CMK (cell line): ENCODE measurements around the gene APOL6.
"Not testable (repeated sequence)": the region's sequence is repeated elsewhere in the genome, so short reads cannot be mapped to it uniquely, and the experiment has no call there.

Experiments
- DNase-seq: peaks from one replicate; pipeline ENCODE4 v3.0.0-alpha.2; 2010; ENCODE audit warnings: low read depth

Gene APOL6

DNA sequence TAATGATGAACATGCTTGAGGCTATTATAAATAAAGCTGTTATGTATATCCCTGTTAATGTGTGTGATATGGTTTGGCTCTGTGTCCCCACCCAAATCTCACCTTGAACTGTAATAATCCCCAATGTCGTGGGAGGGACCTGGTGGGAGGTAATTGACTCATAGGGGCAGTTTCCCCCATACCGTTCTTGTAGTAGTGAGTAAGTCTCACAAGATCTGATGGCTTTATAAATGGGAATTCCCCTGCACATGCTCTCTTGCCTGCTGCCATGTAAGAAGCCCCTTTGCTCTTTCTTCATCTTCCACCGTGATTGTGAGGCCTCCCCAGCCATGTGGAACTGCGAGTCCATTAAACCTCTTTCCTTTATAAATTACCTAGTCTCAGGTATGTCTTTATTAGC is 31.2 kb downstream of the APOL6 start:
- not testable (repeated sequence) for DNase-seq

DNA sequence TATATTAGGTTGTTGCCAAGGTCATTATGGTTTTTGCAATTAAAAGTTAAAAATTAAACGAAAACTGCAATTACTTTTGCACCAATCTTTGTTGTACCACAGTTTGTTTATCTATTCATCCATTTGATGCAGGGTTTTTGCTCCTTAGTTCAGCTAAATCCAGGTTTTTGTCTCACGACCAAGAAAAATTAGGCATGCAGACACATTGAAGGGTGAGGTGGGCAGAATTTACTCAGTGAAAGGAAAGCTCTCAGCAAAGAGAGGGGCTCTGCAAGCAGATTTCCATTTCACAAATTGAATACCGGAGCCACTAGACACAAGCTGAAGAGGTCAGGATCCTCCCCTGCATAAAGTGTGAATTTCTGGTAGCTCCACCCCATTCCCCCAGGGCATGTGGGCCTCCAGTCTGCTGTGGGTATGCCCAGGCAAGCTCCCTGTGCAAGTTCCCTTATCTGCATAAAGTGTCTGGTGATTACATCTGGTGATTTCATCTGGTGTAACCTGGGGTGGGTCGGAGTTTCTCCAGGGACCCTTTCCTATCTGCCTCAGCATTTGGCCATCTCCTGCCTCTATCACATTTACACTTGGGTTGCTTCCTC is 33.3 kb downstream of the APOL6 start:
- DNase-seq: no peak

DNA sequence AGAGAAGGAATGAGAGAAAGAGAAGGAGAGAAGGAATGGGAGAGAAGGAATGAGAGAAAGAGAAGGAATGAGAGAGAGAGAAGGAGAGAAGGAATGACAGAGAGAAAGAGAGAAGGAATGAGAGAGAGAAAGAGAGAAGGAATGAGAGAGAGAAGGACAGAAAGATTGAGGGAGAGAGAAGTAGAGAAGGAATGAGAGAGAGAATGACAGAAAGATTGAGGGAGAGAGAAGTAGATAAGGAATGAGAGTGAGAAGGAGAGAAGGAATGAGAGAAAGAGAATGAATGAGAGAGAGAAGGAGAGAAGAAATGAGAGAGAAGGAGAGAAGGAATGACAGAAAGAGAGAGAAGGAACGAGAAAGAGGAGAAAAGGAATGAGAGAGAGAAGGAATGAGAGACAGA is 35.3 kb downstream of the APOL6 start:
- DNase-seq: no peak

DNA sequence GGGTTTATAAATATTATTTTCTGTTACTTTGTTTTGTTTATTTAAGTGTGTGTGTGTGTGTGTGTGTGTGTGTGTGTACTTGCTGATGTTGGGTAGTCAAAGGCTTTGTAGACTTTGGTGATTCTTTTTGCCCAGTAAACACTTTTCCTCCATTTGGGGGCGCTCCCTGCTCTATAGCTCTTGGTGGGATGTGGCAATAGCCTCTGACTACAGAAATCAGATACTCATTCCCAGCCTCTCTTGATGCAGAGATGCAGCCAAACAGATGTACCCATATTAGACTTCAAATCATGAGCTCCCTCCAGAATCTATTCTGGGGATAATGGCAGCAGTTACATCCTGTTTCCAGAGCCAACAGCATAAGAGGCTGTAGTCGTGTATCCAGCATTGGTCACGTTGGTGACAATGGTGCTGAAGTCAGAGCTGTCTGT is 36.0 kb downstream of the APOL6 start:
- no peak for DNase-seq

DNA sequence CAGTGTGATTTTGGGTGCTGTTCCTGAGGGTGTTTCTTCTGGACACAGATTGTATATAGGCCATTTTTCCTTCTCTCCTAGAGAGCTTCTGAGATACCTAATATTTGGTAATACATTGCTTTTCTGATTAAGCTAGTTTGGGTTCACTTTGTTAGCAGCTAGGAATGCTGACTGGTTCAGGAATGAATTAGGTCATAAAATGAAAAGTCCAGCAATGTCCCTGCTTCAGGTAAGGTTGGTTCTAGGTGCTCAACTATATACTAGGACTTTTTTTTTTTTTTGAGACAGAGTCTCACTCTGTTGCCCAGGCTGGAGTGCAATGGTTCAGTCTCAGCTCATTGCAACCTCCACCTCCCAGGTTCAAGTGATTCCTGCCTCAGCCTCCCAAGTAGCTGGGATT is 36.5 kb downstream of the APOL6 start:
- no peak for DNase-seq

DNA sequence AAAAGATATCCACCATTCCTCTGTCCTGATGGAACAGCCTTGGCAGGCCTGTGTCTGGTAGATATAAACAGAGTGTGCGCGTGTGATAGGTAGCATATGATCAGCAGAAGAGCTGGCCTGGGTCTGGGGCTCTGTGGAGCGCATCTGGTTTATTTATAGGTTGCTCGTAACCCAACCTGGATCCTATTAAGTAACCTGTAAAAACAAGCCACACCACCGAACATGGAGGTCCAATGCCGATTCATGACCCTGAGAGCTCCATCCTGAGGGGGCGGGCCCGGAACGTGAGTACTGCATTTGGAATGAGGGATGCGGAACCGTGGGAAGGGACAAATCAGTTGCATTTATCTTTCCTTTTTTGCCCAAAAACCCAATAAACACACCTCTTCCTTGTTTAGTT is 37.5 kb downstream of the APOL6 start:
- DNase-seq: no peak

DNA sequence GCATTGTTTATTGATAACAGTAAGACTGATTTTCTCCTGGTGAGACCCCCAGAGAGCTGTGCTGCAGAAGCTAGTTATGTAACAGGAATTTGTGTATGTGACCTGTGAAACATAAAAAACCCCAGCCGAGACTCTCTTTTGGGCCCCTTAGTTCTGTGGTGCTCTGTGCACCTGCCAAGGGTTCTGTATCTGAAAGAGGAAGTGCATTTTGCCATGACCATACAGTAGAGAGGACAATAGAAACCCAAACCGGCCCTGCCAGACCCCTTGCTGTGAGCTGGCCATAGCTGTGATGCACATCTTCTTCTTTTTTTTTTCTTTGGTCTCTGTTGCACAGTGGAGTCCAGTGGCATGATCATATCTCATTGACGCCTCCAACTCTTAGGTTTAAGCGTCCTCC is 38.1 kb downstream of the APOL6 start:
- no peak for DNase-seq

DNA sequence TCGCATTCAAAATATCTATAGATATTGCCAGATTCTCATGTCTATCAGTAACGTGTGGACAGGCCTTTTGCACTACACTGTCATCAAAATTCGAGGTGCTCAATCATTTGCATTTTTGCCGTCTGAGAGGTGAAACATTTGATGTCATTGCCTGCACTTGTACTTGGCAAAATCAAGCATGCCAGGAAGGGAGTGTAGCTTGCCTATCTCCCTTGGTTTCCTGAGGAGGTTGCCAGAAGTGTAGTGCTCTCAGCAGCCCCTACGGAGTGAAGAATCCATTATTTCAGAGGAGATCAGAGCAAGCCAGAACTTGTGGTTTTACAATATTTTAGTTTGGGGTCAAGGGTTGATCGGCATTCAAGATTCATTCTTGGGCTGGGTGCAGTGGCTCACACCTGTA is 39.2 kb downstream of the APOL6 start:
- no peak for DNase-seq

DNA sequence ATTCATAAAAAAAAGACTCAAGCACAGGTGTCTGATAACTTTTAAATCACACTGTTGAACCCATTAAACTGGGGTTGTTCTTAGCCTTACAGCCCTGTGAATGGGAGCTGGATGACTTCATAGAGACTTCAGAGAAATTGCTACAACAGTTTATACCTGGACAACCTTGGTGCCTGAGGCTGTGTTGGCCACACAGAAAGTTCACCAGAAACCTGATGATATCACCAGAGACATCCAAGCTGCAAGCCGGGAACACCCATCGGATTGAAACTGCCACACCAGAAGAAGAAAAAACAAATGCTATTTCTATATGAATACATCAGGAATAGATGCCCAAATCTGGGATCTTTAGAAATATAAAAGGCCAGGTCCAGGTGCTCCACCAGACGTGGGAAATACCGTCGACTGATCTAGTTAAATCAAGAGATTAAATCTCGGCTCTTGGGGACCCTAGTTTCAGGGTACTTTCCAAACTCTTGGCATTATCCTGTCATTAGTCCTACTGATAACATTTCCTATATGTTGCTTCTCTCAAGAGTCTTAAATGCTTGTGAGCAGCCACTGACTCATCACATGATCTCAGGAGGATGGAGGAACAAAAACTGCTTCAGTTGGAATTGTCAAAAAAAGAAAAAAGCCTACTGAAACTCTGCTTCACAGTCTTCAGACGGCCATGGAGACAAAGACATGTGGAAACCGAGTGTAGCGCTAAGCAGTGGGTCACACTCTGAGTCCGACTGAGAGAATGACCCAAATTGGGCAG is 40.8 kb downstream of the APOL6 start:
- no peak for DNase-seq

DNA sequence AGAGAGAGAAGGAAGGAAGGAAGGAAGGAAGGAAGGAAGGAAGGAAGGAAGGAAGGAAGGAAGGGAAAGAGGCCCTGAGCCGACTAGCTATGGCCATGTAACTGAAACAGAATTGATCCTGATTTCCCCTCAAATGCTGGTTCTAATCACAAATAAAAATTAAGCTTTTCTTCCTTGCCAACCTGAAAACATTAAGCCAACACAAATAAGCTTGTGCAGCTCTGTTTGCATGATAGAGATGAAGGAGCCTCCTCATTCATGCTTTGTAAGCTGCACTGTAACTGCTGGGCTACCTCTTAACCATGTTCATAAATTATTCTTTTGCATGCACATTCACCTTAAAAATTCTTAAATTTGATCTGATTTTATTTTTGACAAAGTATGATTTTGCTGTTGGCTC is 41.8 kb downstream of the APOL6 start:
- no peak for DNase-seq

DNA sequence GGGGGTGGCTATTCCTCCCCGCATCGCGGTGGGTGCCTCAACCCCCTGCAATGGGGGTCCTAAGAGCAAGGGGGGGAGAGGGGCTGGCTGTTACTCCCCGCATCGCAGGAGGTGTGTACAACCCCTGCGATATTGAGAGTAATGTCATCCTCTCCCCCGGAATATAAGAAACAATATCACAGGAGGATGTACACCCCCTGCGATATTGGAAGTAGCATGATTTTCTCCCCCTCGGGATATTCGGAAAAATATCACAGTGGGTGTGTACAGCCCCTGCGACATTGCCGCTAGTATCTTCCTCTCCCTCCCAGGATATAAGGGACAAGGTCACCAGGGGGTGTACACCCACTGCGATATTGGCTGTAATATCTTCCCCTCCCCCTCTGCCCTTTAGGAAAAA is 47.0 kb downstream of the APOL6 start:
- DNase-seq: no peak

DNA sequence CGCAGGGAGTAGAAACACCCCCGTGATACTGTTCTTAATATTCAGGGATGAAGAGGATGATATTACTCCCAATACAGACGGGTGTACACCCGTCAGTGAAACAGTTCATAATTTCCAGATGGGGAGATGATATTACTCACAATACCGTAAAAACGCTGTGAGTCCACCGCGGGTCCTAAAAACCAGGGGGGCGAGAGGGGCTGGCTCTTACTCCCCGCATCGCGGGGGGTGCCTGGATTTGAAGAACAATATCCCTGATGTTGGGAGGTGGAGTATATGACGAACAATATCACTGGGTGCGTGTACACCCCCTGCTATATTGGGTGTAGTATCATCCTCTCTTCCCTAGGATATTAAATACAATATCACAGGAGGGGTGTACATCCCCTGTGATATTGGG is 48.9 kb downstream of the APOL6 start:
- DNase-seq: no peak

DNA sequence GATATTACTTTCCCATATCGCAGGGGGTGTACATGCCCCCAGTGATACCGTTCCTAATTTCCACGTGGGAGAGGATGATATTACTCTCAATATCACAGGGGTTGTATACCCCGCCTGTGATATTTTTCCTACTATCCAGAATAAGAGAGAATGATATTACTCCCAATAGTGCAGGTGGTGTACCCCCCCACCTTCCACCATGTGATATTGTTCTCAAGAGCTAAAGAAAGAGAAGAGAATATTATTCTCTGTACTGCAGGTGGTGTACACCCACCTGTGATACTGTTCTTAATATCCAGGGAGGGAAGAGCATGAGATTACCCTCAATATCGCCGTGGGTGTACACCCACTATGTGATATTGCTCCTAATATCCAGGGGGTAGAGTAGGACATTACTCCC is 51.6 kb downstream of the APOL6 start:
- not testable (repeated sequence) for DNase-seq

DNA sequence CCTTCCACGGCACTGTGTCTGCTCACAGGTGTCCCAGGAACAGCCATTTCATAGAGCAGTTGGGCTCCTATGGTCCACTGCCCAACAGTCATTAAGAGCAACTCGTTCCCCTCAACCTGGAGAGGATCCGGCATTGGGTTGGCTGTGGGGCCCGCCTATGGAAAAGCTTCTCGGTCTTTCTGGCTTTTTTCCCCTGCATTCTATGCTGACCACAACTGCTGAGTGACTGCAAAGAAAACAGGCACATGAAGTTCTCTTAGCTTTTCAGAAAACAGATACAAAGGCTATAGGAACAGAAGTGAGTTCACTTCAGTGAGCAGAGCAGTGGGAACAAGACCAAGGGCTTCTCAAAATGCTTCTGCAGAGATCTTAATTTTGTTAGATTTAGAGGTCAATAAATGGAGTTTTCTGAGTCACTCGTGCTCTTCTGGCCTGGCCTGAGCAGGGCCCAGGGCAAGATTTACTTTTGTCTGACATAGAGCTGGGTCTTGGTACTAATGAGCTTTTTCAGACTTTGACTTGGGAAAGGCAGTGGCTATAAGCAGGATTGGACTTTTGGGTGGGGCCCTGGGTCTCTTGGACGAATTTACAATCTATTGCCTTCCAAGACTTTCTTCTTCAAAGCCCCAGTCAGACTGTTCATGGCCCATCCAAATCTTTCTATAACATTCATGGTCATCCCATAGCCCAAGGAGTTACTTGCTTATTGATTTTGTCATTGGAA is 55.8 kb downstream of the APOL6 start:
- no peak for DNase-seq

DNA sequence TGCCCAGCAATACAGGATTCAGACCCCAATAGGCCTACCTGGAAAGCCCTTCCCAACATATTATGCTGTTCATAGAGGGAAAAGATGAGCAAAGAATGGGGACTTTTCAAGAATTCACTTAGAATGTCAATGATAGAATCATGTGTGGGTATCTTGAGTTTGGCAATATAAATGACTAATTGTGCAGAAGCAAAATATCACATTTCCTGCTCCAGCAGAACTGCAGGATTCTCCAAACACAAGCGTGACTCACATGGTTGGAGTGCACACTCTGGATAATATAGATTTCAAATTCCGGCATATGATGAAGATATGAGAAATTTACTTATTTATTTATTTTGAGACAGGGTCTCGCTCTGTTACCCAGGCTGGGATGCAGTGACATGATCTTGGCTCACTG is 56.9 kb downstream of the APOL6 start:
- no peak for DNase-seq

DNA sequence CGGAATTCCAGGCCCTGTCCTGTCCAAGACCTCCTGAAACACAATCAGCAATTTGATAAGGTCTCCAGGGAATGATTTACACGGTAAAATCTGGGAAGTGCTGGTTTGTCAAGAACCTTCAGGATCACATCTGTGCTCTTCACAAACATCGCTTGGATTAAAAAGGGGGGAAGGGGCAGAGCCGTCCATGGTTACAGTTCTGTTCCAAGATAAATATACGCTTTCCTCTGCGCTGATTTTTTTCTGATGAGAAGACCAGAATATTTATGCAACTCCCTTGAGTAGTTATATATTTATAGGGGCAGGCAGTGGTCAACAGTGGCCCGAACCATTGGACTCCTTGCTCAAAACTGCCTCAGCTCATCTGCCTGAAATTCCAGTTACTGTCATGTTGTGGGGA is 60.2 kb downstream of the APOL6 start:
- DNase-seq: no peak

DNA sequence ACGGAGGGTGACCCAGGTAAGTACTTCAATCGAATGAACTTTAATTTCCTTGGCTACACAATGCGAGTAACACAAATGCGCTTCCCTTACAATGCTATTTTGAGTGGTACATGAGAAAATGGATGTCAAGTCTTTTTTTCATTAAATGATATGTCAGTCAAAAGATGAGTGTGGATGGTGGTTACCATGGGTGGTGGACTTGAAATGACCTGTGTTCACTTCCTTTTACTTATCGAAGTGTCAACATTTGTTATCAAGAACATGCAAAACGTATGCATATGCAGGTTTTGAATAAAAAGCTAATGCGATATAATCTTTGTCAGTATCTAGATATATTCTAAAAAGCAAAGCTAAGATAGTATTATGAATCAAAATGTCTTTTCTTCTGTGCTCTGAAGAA is 60.7 kb downstream of the APOL6 start:
- no peak for DNase-seq

DNA sequence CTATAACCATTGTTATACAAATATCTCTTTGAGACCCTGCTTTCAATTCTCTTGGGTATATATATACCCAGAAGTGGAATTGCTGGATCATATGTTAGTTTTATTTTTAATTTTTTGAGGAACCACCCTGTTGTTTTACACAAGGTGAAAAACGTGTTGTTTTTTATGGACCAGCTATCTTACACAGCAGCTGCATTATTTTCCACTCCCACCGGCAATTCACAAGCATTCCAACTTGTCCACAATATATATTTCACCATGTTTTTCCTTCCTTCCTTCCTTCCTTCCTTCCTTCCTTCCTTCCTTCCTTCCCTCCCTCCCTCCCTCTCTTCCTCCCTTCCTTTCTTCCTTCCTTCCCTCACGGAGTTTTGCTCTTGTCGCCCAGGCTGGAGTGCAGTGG is 63.1 kb downstream of the APOL6 start:
- no peak for DNase-seq

DNA sequence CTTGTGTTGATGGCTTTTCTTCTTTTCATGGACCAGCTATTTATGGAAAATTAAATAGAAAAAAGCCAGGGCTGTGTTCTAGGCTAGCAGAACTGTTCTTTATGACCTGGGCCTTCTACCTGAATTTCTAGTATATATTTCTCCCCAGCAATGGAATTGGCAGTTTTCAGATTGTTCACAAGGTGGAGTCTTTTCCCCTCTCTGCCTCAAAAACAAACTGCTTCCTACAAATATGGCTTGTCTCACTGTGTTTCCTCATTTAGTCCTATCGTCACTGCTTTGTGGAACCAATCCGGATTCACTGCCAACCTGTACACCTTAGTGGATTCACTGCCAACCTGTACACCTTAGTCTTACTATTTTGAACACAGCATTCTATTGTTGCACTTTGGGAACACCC is 64.4 kb downstream of the APOL6 start:
- no peak for DNase-seq

DNA sequence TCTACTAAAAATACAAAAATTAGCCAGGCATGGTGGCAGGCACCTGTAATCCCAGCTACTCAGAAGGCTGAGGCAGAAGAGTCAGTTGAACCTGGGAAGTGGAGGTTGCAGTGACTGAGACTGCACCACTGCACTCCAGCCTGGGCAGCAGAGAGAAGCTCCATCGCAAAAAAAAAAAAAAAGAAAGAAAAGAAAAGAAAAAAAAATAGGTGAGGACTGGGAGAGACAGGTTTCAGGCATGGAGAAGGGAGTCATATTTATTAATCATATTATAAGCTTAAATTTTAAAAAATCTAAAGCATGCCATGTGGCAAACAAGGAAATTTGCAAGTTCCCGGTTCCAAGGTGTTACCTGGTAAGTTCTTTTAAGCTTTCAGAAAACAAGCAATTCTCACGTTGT is 69.3 kb downstream of the APOL6 start, which contains the start of gene APOL5:
APOL5 (plus strand) TSS at position 301 of the 400 bp plus-strand sequence; CDS start at position 301, 0 bp downstream.
- no peak for DNase-seq
